PC-9 (cell line): ENCODE results near the gene MAL. TPM values are rescaled to one million over a fixed set of nuclear protein-coding genes. Genes with fewer than 3 reads are reported as not detected.
A peak's percentile ranks its signal among the peaks of the same experiment; 100 is the strongest.

Experiments
- BruUV-seq: library from RNA; stranded (reverse); fragments of 400-500 nt; replicated peaks from 2 replicates; lab custom pipeline; 2021; lab: Mats Ljungman, UMichigan
- CTCF ChIA-PET: fragments of 300-600 bp; sonication (Branson Sonifier 250); formaldehyde crosslinking; loops from one replicate; lab custom pipeline; 2022; ENCODE audit warnings: antibody characterized with exemption; lab: Charles Lee
- POLR2A ChIA-PET: fragments of 300-600 bp; sonication (Branson Sonifier 250); formaldehyde crosslinking; loops from one replicate; lab custom pipeline; 2022; ENCODE audit warnings: antibody characterized with exemption; ENCODE audit not compliant: unreplicated experiment; lab: Charles Lee
- DNase-seq, 2 experiments: peaks; one replicate each; pipeline versions ENCODE4 v3.0.0 to v3.0.0-alpha.2; 2015 to 2022; ENCODE audit warnings: mixed read lengths in 1 of 2
- H2AFZ ChIP-seq: fragments of 200-600 bp; sonication (generic); 2 replicates; pipeline ENCODE4 v1.8.1; 2017; ENCODE audit warnings: antibody characterized with exemption
- H3F3A ChIP-seq: fragments of 200-600 bp; sonication (generic); 2 replicates; pipeline ENCODE4 v1.8.1; 2017; ENCODE audit warnings: antibody characterized with exemption, mild to moderate bottlenecking, low read depth; ENCODE audit not compliant: insufficient read depth
- H3K27ac ChIP-seq: fragments of 200-600 bp; sonication (generic); 2 replicates; pipeline ENCODE4 v1.6.1; 2016; ENCODE audit warnings: mixed run types
- H3K27me3 ChIP-seq: fragments of 200-600 bp; sonication (generic); 2 replicates; pipeline ENCODE4 v1.6.1; 2016; ENCODE audit warnings: low read depth, mixed run types; ENCODE audit not compliant: insufficient read depth
- H3K36me3 ChIP-seq: fragments of 200-600 bp; sonication (generic); 2 replicates; pipeline ENCODE4 v1.6.1; 2016; ENCODE audit warnings: low read depth, mixed run types
- H3K4me1 ChIP-seq: fragments of 200-600 bp; sonication (generic); replicated peaks from 2 replicates; pipeline ENCODE4 v1.6.1; 2016; ENCODE audit warnings: mixed run types; ENCODE audit not compliant: insufficient read depth
- H3K4me2 ChIP-seq: fragments of 200-600 bp; sonication (generic); 2 replicates; pipeline ENCODE4 v1.6.1; 2017; ENCODE audit warnings: mixed run types
- H3K4me3 ChIP-seq: fragments of 200-600 bp; sonication (generic); 2 replicates; pipeline ENCODE4 v1.6.1; 2016; ENCODE audit warnings: mixed run types
- H3K79me2 ChIP-seq: fragments of 200-600 bp; sonication (generic); 2 replicates; pipeline ENCODE4 v1.6.1; 2017; ENCODE audit warnings: low read depth, mixed run types
- H3K9me2 ChIP-seq: fragments of 200-600 bp; sonication (generic); 2 replicates; pipeline ENCODE4 v1.8.1; 2017; ENCODE audit warnings: mild to moderate bottlenecking; ENCODE audit not compliant: insufficient read depth
- H3K9me3 ChIP-seq: fragments of 200-600 bp; sonication (generic); 2 replicates; pipeline ENCODE4 v1.8.1; 2016; ENCODE audit warnings: low read depth; ENCODE audit not compliant: insufficient read depth
- H4K20me1 ChIP-seq: fragments of 200-600 bp; sonication (generic); 2 replicates; pipeline ENCODE4 v1.8.1; 2017; ENCODE audit not compliant: insufficient read depth
- CTCF ChIP-seq: fragments of 200-600 bp; sonication (generic); conservative IDR thresholded peaks from 2 replicates; pipeline ENCODE4 v1.6.1; 2017; ENCODE audit warnings: mixed run types, antibody characterized with exemption, mild to moderate bottlenecking, moderate library complexity
- EZH2 ChIP-seq: fragments of 200-600 bp; sonication (generic); IDR thresholded peaks from 2 replicates; pipeline ENCODE4 v1.8.0; 2017; ENCODE audit warnings: antibody characterized with exemption, low read depth
- intact Hi-C: fragments of 100-400 bp; cut with micrococcal nuclease; formaldehyde crosslinking; loops from one replicate; pipeline ENCODE4 v1.10.0; 2022; ENCODE audit not compliant: unreplicated experiment
- total RNA-seq: library from RNA; stranded (reverse); gene quantifications from 2 replicates; pipeline ENCODE4 v1.2.3, GENCODE V29; 2021

MAL gene
- total RNA-seq, 1 experiment from 2014 or later = 146 TPM

- H4K20me1 ChIP-seq = peaks cover 7% of the 10 kb centered on the region; the same call in 1 of the 2 replicates
- ChIA-PET POLR2A (no interaction called here), CTCF (no interaction called here)
- no TSS peak for BruUV-seq
- TF ChIP-seq EZH2 (no peak), CTCF (no peak)
- no peak for DNase-seq
- no peak overlapping the region for H2AFZ ChIP-seq
- no peaks in the 10 kb centered on the region for H3K36me3 ChIP-seq
- no peaks in the 10 kb centered on the region for H3K9me3 ChIP-seq
- peaks cover 9% of the 10 kb centered on the region for H3K4me1 ChIP-seq
- no peaks in the 10 kb centered on the region for H3K9me2 ChIP-seq
- no peaks in the 10 kb centered on the region for H3K79me2 ChIP-seq
- H3K27me3 ChIP-seq = no peaks in the 10 kb centered on the region
- intact Hi-C loops = no loop called here
- H3K27ac ChIP-seq = no peak overlapping the region
- no peak overlapping the region for H3K4me2 ChIP-seq
- H3K4me3 ChIP-seq = no peak overlapping the region
- H3F3A ChIP-seq = peaks cover 17% of the 10 kb centered on the region; the same call in 1 of the 2 replicates
Observed at GRCh38 chr2:95010718-95011117, 14.8 kb upstream of the MAL start.

GRCh38 chr2:95012881-95013550 is 12.5 kb upstream of the MAL start:
- Histone ChIP-seq H3K4me2 (no peak overlapping the region), H3K27me3 (no peaks in the 10 kb centered on the region), H3K9me2 (no peaks in the 10 kb centered on the region), H3F3A (peaks cover 24% of the 10 kb centered on the region; the same call in 1 of the 2 replicates), H3K4me3 (no peak overlapping the region), H3K79me2 (no peaks in the 10 kb centered on the region), H3K27ac (no peak overlapping the region), H3K4me1 (peaks cover 17% of the 10 kb centered on the region), H3K9me3 (no peaks in the 10 kb centered on the region), H4K20me1 (peaks cover 3% of the 10 kb centered on the region; the same call in 1 of the 2 replicates), H3K36me3 (no peaks in the 10 kb centered on the region), H2AFZ (no peak overlapping the region)
- POLR2A ChIA-PET = no interaction called here
- intact Hi-C loops = no loop called here
- DNase-seq = peak in 1 of 2 experiments; percentile 73
- no TSS peak for BruUV-seq
- TF ChIP-seq CTCF = no peak
- no peak for TF ChIP-seq EZH2
- CTCF ChIA-PET = no interaction called here

- Histone ChIP-seq H3K27me3 (no peaks in the 10 kb centered on the region), H2AFZ (no peak overlapping the region), H3K9me3 (no peaks in the 10 kb centered on the region), H3K36me3 (no peaks in the 10 kb centered on the region), H3K79me2 (no peaks in the 10 kb centered on the region), H3K4me3 (no peak overlapping the region), H3F3A (peaks cover 24% of the 10 kb centered on the region; the same call in 1 of the 2 replicates), H3K27ac (no peak overlapping the region), H3K4me1 (peaks cover 17% of the 10 kb centered on the region), H3K4me2 (no peak overlapping the region), H3K9me2 (no peaks in the 10 kb centered on the region), H4K20me1 (no peaks in the 10 kb centered on the region)
- DNase-seq = no peak
- CTCF ChIA-PET = no interaction called here
- TF ChIP-seq CTCF = no peak
- no peak for TF ChIP-seq EZH2
- intact Hi-C loops = no loop called here
- no TSS peak for BruUV-seq
- POLR2A ChIA-PET = interaction anchor here (0.7 kb wide), 1 partner anchor 21 kb away, joined by 4 read pairs; no protein-coding TSS in a partner anchor
Observed at GRCh38 chr2:95013726-95014125, 11.8 kb upstream of the MAL start.
